ENCODE results near the gene RPL18A. TPM values are rescaled to one million over a fixed set of nuclear protein-coding genes. Genes with fewer than 3 reads are reported as not detected.
A peak's percentile ranks its signal among the peaks of the same experiment; 100 is the strongest.

RPL18A gene
- polyA plus RNA-seq, 2 of the 4 experiments (the other 2 are of a cell fraction) = 696 to 1,807 TPM

GRCh38 chr19:17837972-17838371, 21.7 kb upstream of the RPL18A start:
- ChIA-PET CTCF (interaction anchor here (0.6 to 5.4 kb wide), 2 partner anchors 18 to 39 kb away, joined by 4 to 19 read pairs; no protein-coding TSS in a partner anchor), POLR2A (interaction anchor here (0.7 kb wide), 1 partner anchor 233 kb away, joined by 6 read pairs; no protein-coding TSS in a partner anchor)
- TF ChIP-seq BHLHE40 (IDR thresholded peaks at IDR 0.05; ENCODE audit: low read depth, low read length) (no peak), FOSL2 (IDR thresholded peaks at IDR 0.05) (no peak), FOSL2 (CRISPR knock-in tag; IDR thresholded peaks at IDR 0.05) (no peak), NPAS2 (CRISPR knock-in tag; IDR thresholded peaks at IDR 0.05; ENCODE audit: borderline replicate concordance) (no peak), BCL3 (IDR thresholded peaks at IDR 0.05) (no peak), CHD2 (IDR thresholded peaks at IDR 0.05; ENCODE audit: low read length, partially characterized antibody) (no peak), EP300 (IDR thresholded peaks at IDR 0.05) (no peak), HOXB13 (CRISPR knock-in tag; IDR thresholded peaks at IDR 0.05; ENCODE audit: low read depth) (no peak), ELK1 (IDR thresholded peaks at IDR 0.05; ENCODE audit: low read depth, low read length) (no peak), HES2 (IDR thresholded peaks at IDR 0.05) (no peak), JUN (IDR thresholded peaks at IDR 0.05) (no peak), RFX5 (IDR thresholded peaks at IDR 0.05) (no peak), KDM5A (IDR thresholded peaks at IDR 0.05) (no peak), SMC3 (IDR thresholded peaks at IDR 0.05) (no peak), CEBPB (IDR thresholded peaks at IDR 0.05) (no peak)
- WGBS (ENCODE audit: missing lambda C conversion rate) = 93% methylated on average over 4 of the region's 7 CpGs
- Histone ChIP-seq H3K4me2 (no peak overlapping the region), H3K9me3 (no peaks in the 10 kb centered on the region), H3K4me3 (no peak overlapping the region), H3K27ac (no peak overlapping the region), H3K4me1 (peaks cover 5% of the 10 kb centered on the region)
- ATAC-seq = no peak
- DNase-seq (ENCODE audit: low read depth in 1 of 2, low spot score in 1 of 2) = no peak
- no peak for FAIRE-seq

GRCh38 chr19:17840019-17840418, 19.7 kb upstream of the RPL18A start:
- POLR2A ChIA-PET = no interaction called here
- Histone ChIP-seq H3K4me3 (no peak overlapping the region), H3K4me1 (peaks cover 6% of the 10 kb centered on the region), H3K27ac (no peak overlapping the region), H3K9me3 (no peaks in the 10 kb centered on the region), H3K4me2 (no peak overlapping the region)
- FAIRE-seq (no peak), ATAC-seq (no peak), DNase-seq (ENCODE audit: low read depth in 1 of 2, low spot score in 1 of 2) (no peak)
- CTCF ChIA-PET = interaction anchor here (0.7 to 5.4 kb wide), 3 partner anchors 16 to 157 kb away, joined by 3 to 19 read pairs (median 3); no protein-coding TSS in a partner anchor
- TF ChIP-seq ZFP36 (IDR thresholded peaks at IDR 0.05; ENCODE audit: borderline replicate concordance, partially characterized antibody) = peak; percentile 69
- TF ChIP-seq BCL3 (IDR thresholded peaks at IDR 0.05) = no peak
- TF ChIP-seq HDAC2 (IDR thresholded peaks at IDR 0.05) = no peak
- WGBS (ENCODE audit: missing lambda C conversion rate) = 73% methylated on average over 6 of the region's 6 CpGs

GRCh38 chr19:17841371-17841809, 18.3 kb upstream of the RPL18A start:
- TF ChIP-seq MAX (IDR thresholded peaks at IDR 0.05) (peak; percentile 24), MAFK (IDR thresholded peaks at IDR 0.05; ENCODE audit: partially characterized antibody) (no peak), ZSCAN20 (CRISPR knock-in tag; IDR thresholded peaks at IDR 0.05) (no peak), RFX5 (IDR thresholded peaks at IDR 0.05) (peak; percentile 62; the same call in 1 of the 2 replicates)
- ChIA-PET CTCF (interaction anchor here (0.7 to 1.4 kb wide), 3 partner anchors 9 to 28 kb away, joined by 3 to 4 read pairs (median 3); no protein-coding TSS in a partner anchor), POLR2A (interaction anchor here (0.5 to 1.5 kb wide), 2 partner anchors 18 to 34 kb away, joined by 3 to 17 read pairs; partner anchors contain the start of gene RPL18A)
- Histone ChIP-seq H3K4me2 (peak overlapping the region; percentile 92), H3K4me1 (peaks cover 6% of the 10 kb centered on the region), H3K27ac (peak overlapping the region; percentile 74 to 89), H3K4me3 (peak overlapping the region; percentile 47), H3K9me3 (no peaks in the 10 kb centered on the region)
- FAIRE-seq = no peak
- DNase-seq (ENCODE audit: low read depth in 1 of 2, low spot score in 1 of 2) = peak in 1 of 2 experiments; percentile 74
- ATAC-seq = peak; percentile 60 to 66
- 3% methylated on average over 22 of the region's 30 CpGs for WGBS (ENCODE audit: missing lambda C conversion rate)
